Measurements from ENCODE around the gene NFIB. TPM values are rescaled to one million over a fixed set of nuclear protein-coding genes. Genes with fewer than 3 reads are reported as not detected.

The NFIB gene
- total RNA-seq, 1 experiment from 2014 or later: 12.5 TPM

GRCh38 chr9:14203356-14204056, 110.4 kb downstream of the NFIB start:
- ATAC-seq: no peak
- H3K4me1 Mint-ChIP-seq: peaks cover 16% of the 10 kb centered on the region

GRCh38 chr9:14198841-14199455, 115.0 kb downstream of the NFIB start:
- peak overlapping the region; percentile 24; the same call in 1 of the 2 replicates for H3K27ac Mint-ChIP-seq
- no peak overlapping the region for H3K4me3 Mint-ChIP-seq
- H3K9me3 Mint-ChIP-seq: no peaks in the 10 kb centered on the region
- ChIA-PET CTCF (no interaction called here), POLR2A (no interaction called here)
- no peak for DNase-seq (ENCODE audit: low spot score)
- ATAC-seq: peak; percentile 67
- peaks cover 27% of the 10 kb centered on the region for H3K4me1 Mint-ChIP-seq
- H3K36me3 Mint-ChIP-seq: no peaks in the 10 kb centered on the region; the same call in 1 of the 2 replicates
- H3K27me3 Mint-ChIP-seq (ENCODE audit: low read depth): no peaks in the 10 kb centered on the region
- TF ChIP-seq NFATC4 (CRISPR knock-in tag; IDR thresholded peaks at IDR 0.05) (no peak), ZNF281 (CRISPR knock-in tag; IDR thresholded peaks at IDR 0.05) (no peak), MAX (CRISPR knock-in tag; IDR thresholded peaks at IDR 0.05) (no peak), E2F4 (CRISPR knock-in tag; IDR thresholded peaks at IDR 0.05; ENCODE audit: borderline replicate concordance, low read depth) (no peak), ZNF671 (CRISPR knock-in tag; IDR thresholded peaks at IDR 0.05) (no peak), AR (CRISPR knock-in tag; IDR thresholded peaks at IDR 0.05) (no peak), ARID4B (CRISPR knock-in tag; IDR thresholded peaks at IDR 0.05; ENCODE audit: borderline replicate concordance) (no peak), CREM (CRISPR knock-in tag; IDR thresholded peaks at IDR 0.05) (no peak), MLX (CRISPR knock-in tag; IDR thresholded peaks at IDR 0.05) (no peak), PRDM15 (CRISPR knock-in tag; IDR thresholded peaks at IDR 0.05) (no peak), FOXK1 (CRISPR knock-in tag; IDR thresholded peaks at IDR 0.05) (no peak), ZNF425 (CRISPR knock-in tag; conservative IDR thresholded peaks at IDR 0.05) (no peak)

More at GRCh38 chr9:14203356-14204056, 110.4 kb downstream of the NFIB start:
- H3K4me3 Mint-ChIP-seq: no peak overlapping the region
- H3K9me3 Mint-ChIP-seq: no peaks in the 10 kb centered on the region
- POLR2A ChIA-PET: no interaction called here
- H3K27ac Mint-ChIP-seq: no peak overlapping the region
- CTCF ChIA-PET: no interaction called here
- H3K27me3 Mint-ChIP-seq (ENCODE audit: low read depth): no peaks in the 10 kb centered on the region
- TF ChIP-seq ZNF396 (CRISPR knock-in tag; IDR thresholded peaks at IDR 0.05; ENCODE audit: borderline replicate concordance) (no peak), PRRX2 (CRISPR knock-in tag; IDR thresholded peaks at IDR 0.05) (no peak), NR1H2 (CRISPR knock-in tag; IDR thresholded peaks at IDR 0.05) (no peak), RELA (CRISPR knock-in tag; IDR thresholded peaks at IDR 0.05; ENCODE audit: borderline replicate concordance) (no peak)
- DNase-seq (ENCODE audit: low spot score): no peak
- H3K36me3 Mint-ChIP-seq: no peaks in the 10 kb centered on the region; the same call in 1 of the 2 replicates
